Endothelial cell of umbilical vein (primary cell): Measurements from ENCODE around the gene RFC2. TPM values are rescaled to one million over a fixed set of nuclear protein-coding genes. Genes with fewer than 3 reads are reported as not detected.

ENCODE experiments used
- BruUV-seq: library from RNA; stranded (reverse); fragments of 400-500 nt; replicated peaks from 2 replicates; lab custom pipeline; 2021; lab: Mats Ljungman, UMichigan
- CTCF ChIA-PET: fragments of 300-600, 350-600 bp; sonication (Branson Sonifier 250); formaldehyde crosslinking; loops from one replicate; lab custom pipeline; 2021; ENCODE audit warnings: antibody characterized with exemption, inconsistent platforms; lab: Charles Lee
- POLR2A ChIA-PET: fragments of 300-600, 350-600 bp; sonication (Branson Sonifier 250); formaldehyde crosslinking; loops from one replicate; lab custom pipeline; 2021; ENCODE audit warnings: antibody characterized with exemption, inconsistent platforms; lab: Charles Lee
- DNase-seq: peaks from one replicate; pipeline ENCODE4 v3.0.0-alpha.2; 2011; ENCODE audit warnings: low read depth, low spot score
- FAIRE-seq: peaks from 2 replicates; lab custom pipeline; 2011; peaks lifted over from hg19 to GRCh38; lab: Jason Lieb, UNC
- H2AFZ ChIP-seq: 2 replicates; pipeline ENCODE4 v1.6.0; 2012; ENCODE audit warnings: low read depth, low read length, control low read depth, inconsistent platforms
- H3K27ac ChIP-seq: 2 replicates; pipeline ENCODE4 v1.5.1; 2011; ENCODE audit warnings: low read depth, mild to moderate bottlenecking, control low read depth, low read length, moderate library complexity; ENCODE audit not compliant: insufficient read depth
- H3K27me3 ChIP-seq, 2 experiments: 2 replicates each; pipeline versions ENCODE4 v1.6.0 to v1.6.1; 2011; ENCODE audit warnings: low read length in 2 of 2, mixed read lengths in 1 of 2; ENCODE audit not compliant: control insufficient read depth in 2 of 2, insufficient read depth in 2 of 2
- H3K36me3 ChIP-seq, 2 experiments: 2 replicates in 1 of 2; 3 replicates in 1 of 2; pipeline ENCODE4 v1.5.1; 2011; ENCODE audit warnings: low read length in 2 of 2, mild to moderate bottlenecking in 1 of 2, moderate library complexity in 1 of 2; ENCODE audit not compliant: control insufficient read depth in 2 of 2, insufficient read depth in 2 of 2; ENCODE audit errors: extremely low read depth in 1 of 2
- H3K4me1 ChIP-seq: 3 replicates; pipeline ENCODE4 v1.5.1; 2011; ENCODE audit warnings: mild to moderate bottlenecking, low read length; ENCODE audit not compliant: control insufficient read depth, insufficient read depth; ENCODE audit errors: extremely low read depth
- H3K4me2 ChIP-seq: 2 replicates; pipeline ENCODE4 v1.6.1; 2011; ENCODE audit warnings: low read length, control low read depth, mixed read lengths; ENCODE audit not compliant: insufficient read depth
- H3K4me3 ChIP-seq, 3 experiments: fragments of 200-600 bp in 1 of 3; sonication (generic), shearing (Covaris generic) in 1 of 3; replicated peaks in 1 of 3; 2 replicates each; pipeline ENCODE4 v1.5.1; 2011 to 2016; ENCODE audit warnings: control low read depth in 3 of 3, low read length in 3 of 3, mild to moderate bottlenecking in 2 of 3, inconsistent platforms in 1 of 3, low read depth in 1 of 3, moderate library complexity in 1 of 3; ENCODE audit not compliant: insufficient read depth in 1 of 3
- H3K79me2 ChIP-seq: 2 replicates; pipeline ENCODE4 v1.6.0; 2012; ENCODE audit warnings: low read length, inconsistent platforms; ENCODE audit not compliant: control insufficient read depth, insufficient read depth
- H3K9ac ChIP-seq: replicated peaks from 2 replicates; pipeline ENCODE3; 2011; ENCODE audit warnings: low read length, control low read depth; ENCODE audit not compliant: insufficient read depth; ENCODE audit errors: extremely low read depth
- H3K9me1 ChIP-seq: replicated peaks from 3 replicates; pipeline ENCODE4 v1.6.0; 2011; ENCODE audit warnings: mild to moderate bottlenecking, low read length; ENCODE audit not compliant: control insufficient read depth, insufficient read depth; ENCODE audit errors: extremely low read depth
- H3K9me3 ChIP-seq: replicated peaks from 2 replicates; pipeline ENCODE4 v1.5.1; 2012; ENCODE audit warnings: low read length, inconsistent platforms; ENCODE audit not compliant: control insufficient read depth, insufficient read depth
- H4K20me1 ChIP-seq: replicated peaks from 2 replicates; pipeline ENCODE3; 2011; ENCODE audit warnings: mild to moderate bottlenecking, low read length; ENCODE audit not compliant: control insufficient read depth, insufficient read depth; ENCODE audit errors: extremely low read depth
- EZH2 ChIP-seq: IDR thresholded peaks from 2 replicates; pipeline ENCODE4 v1.6.1; 2012; ENCODE audit warnings: borderline replicate concordance, low read depth, mild to moderate bottlenecking, moderate library complexity, low read length, inconsistent platforms; ENCODE audit not compliant: severe bottlenecking
- FOS ChIP-seq: IDR thresholded peaks from 2 replicates; pipeline ENCODE4 v1.6.1; 2011; ENCODE audit warnings: mild to moderate bottlenecking, low read length, moderate library complexity, borderline replicate concordance; ENCODE audit not compliant: insufficient read depth
- GATA2 ChIP-seq: IDR thresholded peaks from 2 replicates; pipeline ENCODE4 v1.7.0; 2011; ENCODE audit warnings: low read depth, mild to moderate bottlenecking, moderate library complexity, mixed read lengths, low read length; ENCODE audit not compliant: insufficient read length, insufficient read depth
- JUN ChIP-seq: IDR thresholded peaks from 2 replicates; pipeline ENCODE4 v1.6.1; 2011; ENCODE audit warnings: borderline replicate concordance, low read depth; ENCODE audit not compliant: insufficient read length, insufficient read depth
- MYC ChIP-seq: IDR thresholded peaks from one replicate; pipeline ENCODE4 v1.6.1; 2011; ENCODE audit warnings: mild to moderate bottlenecking, low read depth, low read length
- POLR2A ChIP-seq: IDR thresholded peaks from 2 replicates; pipeline ENCODE4 v1.6.1; 2012; ENCODE audit warnings: low read depth, mild to moderate bottlenecking, control low read depth, low read length
- POLR2AphosphoS5 ChIP-seq: IDR thresholded peaks from 2 replicates; pipeline ENCODE4 v1.6.1; 2012; ENCODE audit warnings: low read depth, mild to moderate bottlenecking, control low read depth, low read length, moderate library complexity; ENCODE audit not compliant: insufficient read depth
- dilution Hi-C: fragments of 300-500 bp; cut with MboI; formaldehyde crosslinking; loops from one replicate; pipeline ENCODE4 v1.15.0; 2019; ENCODE audit warnings: low sequenced_read_pairs; ENCODE audit not compliant: extremely low pct_ligation_motif_present
- intact Hi-C: fragments of 100-400 bp; cut with micrococcal nuclease; formaldehyde crosslinking; loops from one replicate; pipeline ENCODE4 v1.10.0; 2022
- polyA plus RNA-seq, 4 experiments: library from polyadenylated mRNA; depleted of rRNA in 3 of 4; stranded (reverse) in 3 of 4; unstranded in 1 of 4; fragments of >200 nt; gene quantifications; 2 replicates each; pipeline versions ENCODE4 v1.2.1 to v1.2.3, GENCODE V29; 2011 to 2012; ENCODE audit warnings: missing spikeins in 1 of 4
- total RNA-seq: library from RNA; stranded (reverse); gene quantifications from 2 replicates; pipeline ENCODE4 v1.2.3, GENCODE V29; 2021
- TF ChIP-seq, protein P1 (sequence below): IDR thresholded peaks from 2 replicates; pipeline ENCODE4 v1.6.1; 2011; ENCODE audit not compliant: insufficient read depth, insufficient read length
- TF ChIP-seq, protein P2 (sequence below), 2 donors: IDR thresholded peaks; 1 replicate in 1 of 2; 2 replicates in 1 of 2; pipeline ENCODE4 v1.5.1; 2011; ENCODE audit warnings: low read length in 2 of 2, mild to moderate bottlenecking in 2 of 2, moderate library complexity in 2 of 2, control low read depth in 1 of 2, inconsistent platforms in 1 of 2, low read depth in 1 of 2; ENCODE audit not compliant: insufficient read depth in 1 of 2; ENCODE audit errors: extremely low read depth in 1 of 2

RFC2 gene
- total and polyA plus RNA-seq, 2 donors (not counting 3 experiments of a cell fraction or from before 2014, with no cell fraction given) = 24.4 to 44.3 TPM

DNA sequence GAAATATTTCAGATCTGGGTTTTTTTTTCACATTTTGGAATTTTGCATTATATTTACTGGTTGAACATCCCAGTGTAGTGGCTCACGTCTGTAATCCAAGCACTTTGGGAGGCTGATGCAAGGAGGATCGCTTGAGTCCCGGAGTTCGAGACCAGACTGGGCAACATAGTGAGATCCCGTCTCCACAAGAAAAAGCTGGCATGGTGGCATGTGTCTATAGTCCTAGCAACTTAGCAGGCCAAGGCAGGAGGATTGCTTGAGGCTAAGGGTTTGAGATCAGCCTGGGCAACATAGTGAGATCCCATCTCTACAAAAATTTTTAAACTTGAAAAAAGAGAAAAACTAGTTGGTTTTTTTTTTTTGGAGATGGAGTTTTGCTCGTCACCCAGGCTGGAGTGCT is 6.0 kb downstream of the RFC2 start:
- Histone ChIP-seq H2AFZ (no peak overlapping the region), H3K79me2 (peaks cover 6% of the 10 kb centered on the region), H3K4me1 (peaks cover under 1% of the 10 kb centered on the region), H4K20me1 (no peaks in the 10 kb centered on the region), H3K27me3 (no peaks in the 10 kb centered on the region), H3K27ac (no peak overlapping the region), H3K36me3 (peaks cover 12% of the 10 kb centered on the region in 2 experiments), H3K4me3 (no peak overlapping the region), H3K4me2 (no peak overlapping the region), H3K9me3 (no peaks in the 10 kb centered on the region), H3K9me1 (no peaks in the 10 kb centered on the region), H3K9ac (no peak overlapping the region)
- intact Hi-C loops (no loop called here), dilution Hi-C loops (no loop called here)
- FAIRE-seq = no peak
- TF ChIP-seq FOS (no peak), JUN (no peak), POLR2A (no peak), POLR2AphosphoS5 (no peak), MYC (no peak), EZH2 (no peak), GATA2 (no peak)
- TF ChIP-seq, protein P1, sequence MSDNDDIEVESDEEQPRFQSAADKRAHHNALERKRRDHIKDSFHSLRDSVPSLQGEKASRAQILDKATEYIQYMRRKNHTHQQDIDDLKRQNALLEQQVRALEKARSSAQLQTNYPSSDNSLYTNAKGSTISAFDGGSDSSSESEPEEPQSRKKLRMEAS = no peak
- TF ChIP-seq, protein P2, sequence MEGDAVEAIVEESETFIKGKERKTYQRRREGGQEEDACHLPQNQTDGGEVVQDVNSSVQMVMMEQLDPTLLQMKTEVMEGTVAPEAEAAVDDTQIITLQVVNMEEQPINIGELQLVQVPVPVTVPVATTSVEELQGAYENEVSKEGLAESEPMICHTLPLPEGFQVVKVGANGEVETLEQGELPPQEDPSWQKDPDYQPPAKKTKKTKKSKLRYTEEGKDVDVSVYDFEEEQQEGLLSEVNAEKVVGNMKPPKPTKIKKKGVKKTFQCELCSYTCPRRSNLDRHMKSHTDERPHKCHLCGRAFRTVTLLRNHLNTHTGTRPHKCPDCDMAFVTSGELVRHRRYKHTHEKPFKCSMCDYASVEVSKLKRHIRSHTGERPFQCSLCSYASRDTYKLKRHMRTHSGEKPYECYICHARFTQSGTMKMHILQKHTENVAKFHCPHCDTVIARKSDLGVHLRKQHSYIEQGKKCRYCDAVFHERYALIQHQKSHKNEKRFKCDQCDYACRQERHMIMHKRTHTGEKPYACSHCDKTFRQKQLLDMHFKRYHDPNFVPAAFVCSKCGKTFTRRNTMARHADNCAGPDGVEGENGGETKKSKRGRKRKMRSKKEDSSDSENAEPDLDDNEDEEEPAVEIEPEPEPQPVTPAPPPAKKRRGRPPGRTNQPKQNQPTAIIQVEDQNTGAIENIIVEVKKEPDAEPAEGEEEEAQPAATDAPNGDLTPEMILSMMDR (IDR thresholded peaks at IDR 0.05; ENCODE audit: extremely low read depth in 1 of 2, insufficient read depth in 1 of 2, low read depth in 1 of 2, low read length in 2 of 2) = no peak
- no TSS peak for BruUV-seq
- POLR2A ChIA-PET = no interaction called here
- CTCF ChIA-PET = no interaction called here
- no peak for DNase-seq
